Measurements from ENCODE around the gene TTLL10.

DNA sequence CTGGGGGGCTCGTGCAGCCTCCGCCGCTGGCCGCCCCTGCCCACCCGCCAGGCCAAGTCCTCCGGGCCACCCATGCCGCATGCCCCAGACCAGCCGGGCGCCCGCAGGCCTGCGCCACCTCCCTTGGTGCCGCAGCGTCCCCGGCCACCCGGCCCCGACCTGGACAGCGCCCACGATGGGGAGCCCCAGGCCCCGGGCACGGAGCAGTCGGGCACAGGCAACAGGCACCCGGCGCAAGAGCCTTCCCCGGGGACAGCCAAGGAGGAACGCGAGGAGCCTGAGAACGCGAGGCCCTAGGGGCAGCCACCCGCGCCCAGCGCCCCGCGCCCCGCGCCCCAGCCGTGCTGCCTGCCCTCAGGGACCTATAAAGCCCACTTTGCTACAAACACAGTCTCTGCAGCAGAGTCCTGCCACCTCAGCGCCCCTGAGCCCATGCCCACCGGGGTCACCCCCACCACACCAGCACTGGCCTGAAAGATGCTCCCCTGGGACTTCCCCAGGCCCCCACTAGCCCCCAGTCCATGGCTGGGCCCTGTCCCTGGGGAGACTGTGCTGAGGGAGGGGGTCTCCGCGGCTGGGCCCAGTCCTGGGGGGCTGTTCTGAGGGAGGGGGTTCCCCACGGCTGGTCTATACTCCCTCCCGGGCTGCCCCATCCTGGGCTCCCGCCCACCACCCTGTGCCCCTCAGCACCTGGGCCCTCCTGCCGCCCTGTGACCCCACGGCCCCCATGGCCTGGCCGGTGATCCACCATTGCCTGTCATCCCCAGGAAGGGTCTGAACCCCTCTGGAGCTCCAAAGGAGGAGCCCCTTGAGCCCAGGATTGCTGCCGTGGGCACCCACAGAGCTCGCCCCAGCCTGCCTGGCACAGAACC is 24.1 kb downstream of the TTLL10 start:
- TF ChIP-seq GATA2 (IDR thresholded peaks at IDR 0.05; ENCODE audit: low read depth, low read length): no peak
- no peak for TF ChIP-seq GATA3 (IDR thresholded peaks at IDR 0.05; ENCODE audit: low read depth, low read length)

All from SH-SY5Y (cell line).